A549 treated with AZD2906 at 1 μM for 4 hours (cell line): Measurements from ENCODE around the gene ZNF330. TPM values are rescaled to one million over a fixed set of nuclear protein-coding genes. Genes with fewer than 3 reads are reported as not detected.

Experiments
- total RNA-seq: library from RNA; stranded (reverse); fragments of 200-300 nt; extraction: Qiagen RNA extraction; gene quantifications from 5 replicates; pipeline ENCODE4 v1.2.3, GENCODE V29; 2022

ZNF330 gene
- total RNA-seq: 23.9 to 27.7 TPM (median 25.5 TPM) in 5 replicates

DNA sequence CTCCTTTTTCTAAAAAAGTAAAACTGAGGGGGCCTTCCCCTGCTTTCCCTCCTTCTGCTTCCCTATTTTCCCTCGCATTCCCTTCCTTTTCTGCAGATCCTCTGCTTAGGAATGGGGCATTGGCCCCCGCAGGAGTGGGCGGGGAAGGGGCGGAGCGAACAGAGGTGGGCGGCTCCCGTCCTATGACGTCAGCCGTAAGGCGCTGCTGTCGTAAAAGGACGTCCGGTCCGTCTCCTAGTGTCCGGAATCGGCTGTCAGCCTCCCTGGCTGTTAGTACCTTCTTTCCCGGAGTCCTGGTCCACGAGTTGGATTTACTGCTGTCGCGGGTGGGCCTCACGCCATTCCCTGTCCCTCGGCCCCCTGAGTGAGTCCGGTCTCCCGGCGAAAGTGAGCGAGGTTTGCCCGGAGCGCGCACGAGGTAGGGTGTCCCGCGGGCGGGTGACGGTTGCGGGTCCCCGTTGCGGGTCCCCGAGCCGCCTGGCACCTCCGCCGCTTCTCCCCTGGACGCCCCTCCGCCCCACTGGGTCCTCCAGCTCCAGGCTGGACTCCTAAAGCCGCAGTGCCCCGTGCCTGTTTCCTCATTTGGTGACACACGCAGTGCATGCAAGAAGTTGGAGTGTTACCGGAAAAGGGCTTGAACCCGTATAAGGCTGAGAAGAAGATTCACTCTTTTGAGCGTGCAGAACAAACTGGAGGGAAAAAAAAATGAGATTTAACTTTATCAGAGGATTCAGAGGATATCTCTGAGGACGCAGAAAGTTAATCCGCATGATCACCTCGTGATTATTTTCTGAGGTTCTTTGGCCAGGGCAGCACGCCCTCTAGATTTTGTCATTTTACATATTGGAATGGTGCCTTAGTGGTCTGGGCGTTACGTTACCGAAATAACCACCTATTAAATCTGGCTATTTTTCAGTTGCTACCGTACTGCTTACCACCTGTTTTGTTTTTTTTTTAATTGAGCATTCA lies at the start of gene ZNF330:
ZNF330 (plus strand) TSS at position 205 of the 969 bp plus-strand sequence. CDS start 1,477 bp downstream, outside the sequence.

Other genes starting within 250 kb of the ZNF330 start
- 0.18 to 0.52 TPM (median 0.32 TPM) in 5 replicates for gene RNF150, start 87.4 kb upstream of the ZNF330 start, total RNA-seq